Glutamatergic neuron (in vitro differentiated cells): ENCODE data around the gene ZNF496. TPM values are rescaled to one million over a fixed set of nuclear protein-coding genes. Genes with fewer than 3 reads are reported as not detected.
"Not testable (repeated sequence)": the region's sequence is repeated elsewhere in the genome, so short reads cannot be mapped to it uniquely, and the experiment has no call there.

Experiments used
- DNase-seq: peaks from one replicate; pipeline ENCODE4 v3.0.0; 2022
- H3K27ac Mint-ChIP-seq: one replicate; pipeline ENCODE4 v1.8.0; 2020; ENCODE audit warnings: mild to moderate bottlenecking, mixed read lengths, inconsistent platforms; ENCODE audit not compliant: unreplicated experiment
- H3K27me3 Mint-ChIP-seq: one replicate; pipeline ENCODE4 v1.8.0; 2020; ENCODE audit warnings: mild to moderate bottlenecking, moderate library complexity, mixed read lengths, inconsistent platforms; ENCODE audit not compliant: unreplicated experiment
- H3K36me3 Mint-ChIP-seq: one replicate; pipeline ENCODE4 v1.8.0; 2020; ENCODE audit warnings: mild to moderate bottlenecking, mixed read lengths, inconsistent platforms; ENCODE audit not compliant: unreplicated experiment
- H3K4me1 Mint-ChIP-seq: one replicate; pipeline ENCODE4 v1.8.0; 2020; ENCODE audit warnings: mild to moderate bottlenecking, low read depth, mixed read lengths, inconsistent platforms; ENCODE audit not compliant: unreplicated experiment
- H3K4me3 Mint-ChIP-seq: one replicate; pipeline ENCODE4 v1.8.0; 2020; ENCODE audit warnings: mild to moderate bottlenecking, mixed read lengths, inconsistent platforms; ENCODE audit not compliant: unreplicated experiment
- H3K9me3 Mint-ChIP-seq: one replicate; pipeline ENCODE4 v1.8.0; 2020; ENCODE audit warnings: mild to moderate bottlenecking, moderate library complexity, mixed read lengths, inconsistent platforms; ENCODE audit not compliant: unreplicated experiment
- CTCF ChIP-seq: fragments of 200-600 bp; sonication (generic); IDR thresholded peaks from one replicate; pipeline ENCODE4 v1.5.0; 2021; ENCODE audit not compliant: partially characterized antibody, unreplicated experiment
- long read RNA-seq: library from polyadenylated mRNA; unstranded; transcript quantifications from one replicate; pipeline ENCODE4 v2.0.0, GENCODE V29; 2020; ENCODE audit not compliant: unreplicated experiment
- total RNA-seq: library from RNA; stranded (reverse); fragmentation: NEBNext Ultra II Directional; extraction: Animal tissue kit (Norgen Biotek cat#: 25700); gene quantifications from one replicate; pipeline ENCODE4 v1.2.1, GENCODE V29; 2021; ENCODE audit not compliant: unreplicated experiment

ZNF496 gene
- total RNA-seq: 60.5 TPM
- long read RNA-seq, partial matches to known transcripts: 1 of 6 reads
- long read RNA-seq, other reads (novel, unspliced or antisense): 5 of 6 reads

- Mint-ChIP-seq H3K9me3 (peaks cover 28% of the 10 kb centered on the region), H3K4me1 (peaks cover 38% of the 10 kb centered on the region), H3K27me3 (peaks cover 37% of the 10 kb centered on the region), H3K36me3 (peaks cover 7% of the 10 kb centered on the region), H3K27ac (peak within 1 kb of the TSS; percentile 82), H3K4me3 (peak within 1 kb of the TSS; percentile 91)
- peak; percentile 84 for DNase-seq
- no peak for TF ChIP-seq CTCF
Observed at GRCh38 chr1:247331525-247332214, at the start of gene ZNF496. ZNF496 (minus strand) TSS chr1:247331867; CDS start chr1:247329578, 2,289 bp downstream.

GRCh38 chr1:247378334-247379073 is 46.8 kb upstream of the ZNF496 start:
- Mint-ChIP-seq H3K27ac (no peak overlapping the region), H3K4me1 (peaks cover 7% of the 10 kb centered on the region), H3K4me3 (no peak overlapping the region), H3K27me3 (peaks cover 6% of the 10 kb centered on the region), H3K36me3 (peaks cover 12% of the 10 kb centered on the region), H3K9me3 (peaks cover 2% of the 10 kb centered on the region)
- TF ChIP-seq CTCF: no peak
- no peak for DNase-seq

- H3K27ac Mint-ChIP-seq, H3K9me3 Mint-ChIP-seq, H3K27me3 Mint-ChIP-seq, H3K4me3 Mint-ChIP-seq, H3K4me1 Mint-ChIP-seq, DNase-seq, H3K36me3 Mint-ChIP-seq: not testable (repeated sequence)
Observed at GRCh38 chr1:247377656-247378055, 46.0 kb upstream of the ZNF496 start.

- peaks cover 8% of the 10 kb centered on the region for H3K36me3 Mint-ChIP-seq
- H3K4me1 Mint-ChIP-seq: peaks cover 7% of the 10 kb centered on the region
- H3K9me3 Mint-ChIP-seq: peaks cover 2% of the 10 kb centered on the region
- no peak for TF ChIP-seq CTCF
- H3K27me3 Mint-ChIP-seq: peaks cover 6% of the 10 kb centered on the region
- no peak overlapping the region for H3K4me3 Mint-ChIP-seq
- H3K27ac Mint-ChIP-seq: no peak overlapping the region
- DNase-seq: no peak
Observed at GRCh38 chr1:247376659-247377058, 45.0 kb upstream of the ZNF496 start.

- Mint-ChIP-seq H3K4me1 (peaks cover 7% of the 10 kb centered on the region), H3K27ac (no peak overlapping the region), H3K4me3 (no peak overlapping the region), H3K9me3 (peaks cover 2% of the 10 kb centered on the region), H3K27me3 (peaks cover 6% of the 10 kb centered on the region), H3K36me3 (peaks cover 8% of the 10 kb centered on the region)
- DNase-seq: no peak
- TF ChIP-seq CTCF: no peak
Observed at GRCh38 chr1:247375747-247376146, 44.1 kb upstream of the ZNF496 start.

- not testable (repeated sequence) for H3K36me3 Mint-ChIP-seq, DNase-seq, H3K9me3 Mint-ChIP-seq, H3K27ac Mint-ChIP-seq, H3K4me3 Mint-ChIP-seq, H3K27me3 Mint-ChIP-seq, H3K4me1 Mint-ChIP-seq
Observed at GRCh38 chr1:247374651-247375334, 43.1 kb upstream of the ZNF496 start.
